Left ventricle myocardium superior (tissue), 1 donor: ENCODE results near the gene ZNF611. TPM values are rescaled to one million over a fixed set of nuclear protein-coding genes. Genes with fewer than 3 reads are reported as not detected.
"Not testable (repeated sequence)": the region's sequence is repeated elsewhere in the genome, so short reads cannot be mapped to it uniquely, and the experiment has no call there.

Experiments
- ATAC-seq: fragments of 200-7000 bp; cut with Tn5 transposase; one replicate; pipeline ENCODE4 v1.9.1; 2020; ENCODE audit warnings: mild to moderate bottlenecking, moderate library complexity
- DNase-seq: peaks from one replicate; pipeline ENCODE4 v3.0.0-alpha.2; 2020
- intact Hi-C: fragments of 100-400 bp; cut with micrococcal nuclease; formaldehyde crosslinking; loops from one replicate; pipeline ENCODE4 v1.11.0; 2022
- long read RNA-seq: library from polyadenylated mRNA; unstranded; transcript quantifications from one replicate; pipeline ENCODE4 v2.0.0, GENCODE V29; 2021
- total RNA-seq: library from RNA; stranded (reverse); fragmentation: NEBNext Ultra II Directional; extraction: Animal tissue kit (Norgen Biotek cat#: 25700); gene quantifications from one replicate; pipeline ENCODE4 v1.2.1, GENCODE V29; 2021
- donor health status: DM: no; HTN: yes; CAD: no; lungs with severe emphysema.

Gene ZNF611
- 6.9 TPM for total RNA-seq
- long read RNA-seq, partial matches to known transcripts = 0 of 1 reads
- long read RNA-seq, other reads (novel, unspliced or antisense) = 1 of 1 reads

- intact Hi-C loops = no loop called here
- DNase-seq (peak; percentile 99), ATAC-seq (peak; percentile 99)
Observed at GRCh38 chr19:52734893-52735661, at the start of gene ZNF611. TSS of gene ZNF611 (minus strand) at chr19:52735044. CDS start at chr19:52715894, 19,150 bp downstream.

- intact Hi-C loops, DNase-seq, ATAC-seq: not testable (repeated sequence)
Observed at GRCh38 chr19:52782864-52783263, 48.0 kb upstream of the ZNF611 start.

GRCh38 chr19:52778811-52779210, 44.0 kb upstream of the ZNF611 start:
- DNase-seq (no peak), ATAC-seq (no peak)
- intact Hi-C loops = no loop called here

GRCh38 chr19:52756447-52756846, 21.6 kb upstream of the ZNF611 start:
- ATAC-seq, DNase-seq, intact Hi-C loops: not testable (repeated sequence)

GRCh38 chr19:52749780-52750179, 14.9 kb upstream of the ZNF611 start:
- intact Hi-C loops = no loop called here
- ATAC-seq (no peak), DNase-seq (no peak)

- ATAC-seq = no peak
- DNase-seq = no peak
Observed at GRCh38 chr19:52748336-52748950, 13.6 kb upstream of the ZNF611 start.

GRCh38 chr19:52745919-52746318, 11.1 kb upstream of the ZNF611 start:
- intact Hi-C loops, DNase-seq, ATAC-seq: not testable (repeated sequence)

More at GRCh38 chr19:52748336-52748950, 13.6 kb upstream of the ZNF611 start:
- intact Hi-C loops = no loop called here

GRCh38 chr19:52743091-52743490, 8.2 kb upstream of the ZNF611 start:
- no peak for DNase-seq
- no peak for ATAC-seq
- intact Hi-C loops = no loop called here

GRCh38 chr19:52742516-52742915, 7.7 kb upstream of the ZNF611 start:
- ATAC-seq (no peak), DNase-seq (no peak)
- intact Hi-C loops = no loop called here

GRCh38 chr19:52741951-52742485, 7.2 kb upstream of the ZNF611 start:
- DNase-seq (no peak), ATAC-seq (no peak)
- intact Hi-C loops = no loop called here

- ATAC-seq, intact Hi-C loops, DNase-seq: not testable (repeated sequence)
Observed at GRCh38 chr19:52741371-52741770, 6.5 kb upstream of the ZNF611 start.

- no peak for ATAC-seq
- DNase-seq = no peak
- intact Hi-C loops = no loop called here
Observed at GRCh38 chr19:52739576-52739975, 4.7 kb upstream of the ZNF611 start.

GRCh38 chr19:52735734-52736133, 890 bp upstream of the ZNF611 start:
- intact Hi-C loops = no loop called here

GRCh38 chr19:52734331-52734892, 432 bp downstream of the ZNF611 start:
- ATAC-seq = peak; percentile 47
- intact Hi-C loops = no loop called here
- no peak for DNase-seq

More at GRCh38 chr19:52735734-52736133, 890 bp upstream of the ZNF611 start:
- ATAC-seq (peak; percentile 70), DNase-seq (peak; percentile 82)

- intact Hi-C loops, ATAC-seq, DNase-seq: not testable (repeated sequence)
Observed at GRCh38 chr19:52726051-52726450, 8.8 kb downstream of the ZNF611 start.

GRCh38 chr19:52725528-52725961, 9.3 kb downstream of the ZNF611 start:
- intact Hi-C loops = no loop called here
- DNase-seq = no peak
- no peak for ATAC-seq

GRCh38 chr19:52724701-52725514, 9.9 kb downstream of the ZNF611 start:
- no peak for DNase-seq
- ATAC-seq = no peak
- intact Hi-C loops = no loop called here

- ATAC-seq, intact Hi-C loops, DNase-seq: not testable (repeated sequence)
Observed at GRCh38 chr19:52723907-52724598, 10.8 kb downstream of the ZNF611 start.
